ENCODE data around the gene KLHL7.

Gene KLHL7

DNA sequence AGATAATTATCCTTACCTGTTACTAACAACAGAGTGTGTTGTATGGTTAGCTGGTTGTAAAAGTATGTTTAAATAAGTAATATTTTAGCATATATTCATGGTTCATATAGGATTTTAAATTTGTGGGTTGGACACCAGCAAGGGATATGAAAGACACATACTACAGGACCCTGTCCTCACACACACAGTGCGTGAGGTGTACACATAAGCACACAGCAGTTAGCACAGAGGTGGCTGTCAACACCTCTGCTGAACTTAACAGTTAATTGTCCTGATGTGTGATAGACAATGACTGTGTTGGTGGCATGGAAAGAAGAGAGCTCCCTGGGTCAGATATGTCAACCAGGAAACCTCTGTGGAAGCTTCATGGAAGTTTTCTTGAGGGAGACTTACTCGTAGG, 53.0 kb downstream of the KLHL7 start:
- Histone ChIP-seq H3K27me3 (ENCODE audit: insufficient read depth, low read length) (no peaks in the 10 kb centered on the region), H2BK120ac (ENCODE audit: insufficient read depth, low read length, poor library complexity) (no peak overlapping the region), H4K8ac (ENCODE audit: low read depth, low read length) (no peak overlapping the region), H2BK12ac (ENCODE audit: low read length) (no peak overlapping the region), H3K9me3 (ENCODE audit: insufficient read depth, low read depth, low read length) (no peaks in the 10 kb centered on the region), H3K4me3 (ENCODE audit: low read depth, low read length) (no peak overlapping the region), H3K4me2 (ENCODE audit: low read length) (no peak overlapping the region), H3K79me2 (ENCODE audit: control insufficient read depth, insufficient read depth, low read length, poor library complexity) (no peaks in the 10 kb centered on the region), H3K18ac (ENCODE audit: low read length) (no peak overlapping the region), H2AK5ac (ENCODE audit: low read length) (no peak overlapping the region), H3K36me3 (ENCODE audit: control insufficient read depth in 1 of 2, insufficient read depth in 2 of 2, low read length in 2 of 2) (peaks cover 0 to 3% of the 10 kb centered on the region in 2 experiments), H4K91ac (ENCODE audit: low read depth, low read length) (no peak overlapping the region), H3K4ac (ENCODE audit: low read depth, low read length) (no peak overlapping the region), H3K79me1 (ENCODE audit: low read length) (no peaks in the 10 kb centered on the region), H3K27ac (ENCODE audit: low read depth, low read length) (no peak overlapping the region), H3K23ac (ENCODE audit: low read length) (no peak overlapping the region), H4K12ac (ENCODE audit: low read depth, low read length) (no peak overlapping the region), H3K4me1 (ENCODE audit: control insufficient read depth in 1 of 2, insufficient read depth in 2 of 2, low read length in 2 of 2) (no peaks in the 10 kb centered on the region), H2AFZ (ENCODE audit: insufficient read depth, low read length, poor library complexity) (no peak overlapping the region), H3K9ac (ENCODE audit: low read length) (no peak overlapping the region), H3K14ac (ENCODE audit: low read length) (no peak overlapping the region), H2BK5ac (ENCODE audit: low read depth, low read length, poor library complexity) (no peak overlapping the region)
- DNase-seq = no peak
- no CpG with 5 or more reads among the region's 2 CpGs for WGBS (ENCODE audit: extremely low coverage, insufficient coverage, insufficient read length)

DNA sequence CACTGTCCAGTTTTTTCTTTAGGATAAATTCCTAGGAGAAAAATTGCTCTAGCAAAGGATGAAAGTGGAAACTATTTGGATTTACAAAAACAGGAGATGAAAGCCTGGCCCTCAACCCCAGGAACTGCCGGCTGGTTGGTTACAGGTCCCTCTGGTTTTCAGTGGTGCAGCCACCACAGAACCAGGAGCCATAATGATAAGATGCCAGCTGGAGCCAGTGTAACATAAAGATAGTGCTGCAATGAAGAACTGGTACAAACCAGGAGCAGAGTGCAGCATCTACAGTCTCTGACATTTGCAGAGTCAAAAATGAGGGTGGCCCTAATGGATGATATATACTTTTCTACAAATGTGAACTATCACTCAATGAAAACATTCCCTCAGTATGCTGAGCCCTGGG, 55.9 kb downstream of the KLHL7 start:
- no peak overlapping the region for H2AK5ac ChIP-seq (ENCODE audit: low read length)
- no peak overlapping the region for H3K4me2 ChIP-seq (ENCODE audit: low read length)
- H2BK5ac ChIP-seq (ENCODE audit: low read depth, low read length, poor library complexity) = no peak overlapping the region
- H3K4ac ChIP-seq (ENCODE audit: low read depth, low read length) = no peak overlapping the region
- no peaks in the 10 kb centered on the region for H3K9me3 ChIP-seq (ENCODE audit: insufficient read depth, low read depth, low read length)
- H4K91ac ChIP-seq (ENCODE audit: low read depth, low read length) = no peak overlapping the region
- no peak overlapping the region for H4K8ac ChIP-seq (ENCODE audit: low read depth, low read length)
- no peak overlapping the region for H3K4me3 ChIP-seq (ENCODE audit: low read depth, low read length)
- H3K4me1 ChIP-seq (ENCODE audit: control insufficient read depth in 1 of 2, insufficient read depth in 2 of 2, low read length in 2 of 2) = no peaks in the 10 kb centered on the region
- H2BK12ac ChIP-seq (ENCODE audit: low read length) = no peak overlapping the region
- no peak overlapping the region for H3K27ac ChIP-seq (ENCODE audit: low read depth, low read length)
- no peaks in the 10 kb centered on the region for H3K79me2 ChIP-seq (ENCODE audit: control insufficient read depth, insufficient read depth, low read length, poor library complexity)
- H3K79me1 ChIP-seq (ENCODE audit: low read length) = no peaks in the 10 kb centered on the region
- H4K12ac ChIP-seq (ENCODE audit: low read depth, low read length) = no peak overlapping the region
- no peak for DNase-seq
- no peak overlapping the region for H2AFZ ChIP-seq (ENCODE audit: insufficient read depth, low read length, poor library complexity)
- no peak overlapping the region for H3K14ac ChIP-seq (ENCODE audit: low read length)
- H3K23ac ChIP-seq (ENCODE audit: low read length) = no peak overlapping the region
- no peaks in the 10 kb centered on the region for H3K27me3 ChIP-seq (ENCODE audit: insufficient read depth, low read length)
- no CpG with 5 or more reads among the region's 1 CpG for WGBS (ENCODE audit: extremely low coverage, insufficient coverage, insufficient read length)
- no peak overlapping the region for H3K18ac ChIP-seq (ENCODE audit: low read length)
- no peak overlapping the region for H2BK120ac ChIP-seq (ENCODE audit: insufficient read depth, low read length, poor library complexity)
- H3K36me3 ChIP-seq (ENCODE audit: control insufficient read depth in 1 of 2, insufficient read depth in 2 of 2, low read length in 2 of 2) = peaks cover 0 to 5% of the 10 kb centered on the region in 2 experiments
- no peak overlapping the region for H3K9ac ChIP-seq (ENCODE audit: low read length)

DNA sequence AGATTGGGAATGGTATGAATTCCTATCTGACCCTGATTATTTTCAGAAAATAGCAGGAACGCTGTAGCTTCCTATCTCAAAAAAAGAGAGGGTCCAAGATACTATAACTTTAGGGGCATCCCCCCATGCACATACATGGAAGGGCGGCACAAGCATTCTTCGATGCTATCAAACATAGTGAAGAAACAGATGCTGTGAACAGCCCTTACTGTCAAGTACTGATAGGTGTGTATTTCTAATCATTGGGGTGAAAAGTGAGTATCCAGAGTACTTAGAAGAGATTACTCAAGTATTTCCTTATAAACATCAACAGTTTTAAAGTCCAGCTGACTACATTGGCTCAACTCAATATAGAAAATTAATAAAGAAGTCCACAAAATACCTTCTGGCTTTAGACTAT, 59.3 kb downstream of the KLHL7 start:
- H3K79me2 ChIP-seq (ENCODE audit: control insufficient read depth, insufficient read depth, low read length, poor library complexity) = no peaks in the 10 kb centered on the region
- H3K27ac ChIP-seq (ENCODE audit: low read depth, low read length) = no peak overlapping the region
- H4K8ac ChIP-seq (ENCODE audit: low read depth, low read length) = no peak overlapping the region
- WGBS (ENCODE audit: extremely low coverage, insufficient coverage, insufficient read length) = no CpG with 5 or more reads among the region's 3 CpGs
- H3K23ac ChIP-seq (ENCODE audit: low read length) = no peak overlapping the region
- no peaks in the 10 kb centered on the region for H3K27me3 ChIP-seq (ENCODE audit: insufficient read depth, low read length)
- no peak overlapping the region for H3K4ac ChIP-seq (ENCODE audit: low read depth, low read length)
- H3K36me3 ChIP-seq (ENCODE audit: control insufficient read depth in 1 of 2, insufficient read depth in 2 of 2, low read length in 2 of 2) = peaks cover 2% of the 10 kb centered on the region in 2 experiments
- H3K4me3 ChIP-seq (ENCODE audit: low read depth, low read length) = no peak overlapping the region
- H2AK5ac ChIP-seq (ENCODE audit: low read length) = no peak overlapping the region
- no peaks in the 10 kb centered on the region for H3K4me1 ChIP-seq (ENCODE audit: control insufficient read depth in 1 of 2, insufficient read depth in 2 of 2, low read length in 2 of 2)
- no peak overlapping the region for H3K14ac ChIP-seq (ENCODE audit: low read length)
- H3K18ac ChIP-seq (ENCODE audit: low read length) = no peak overlapping the region
- H3K9me3 ChIP-seq (ENCODE audit: insufficient read depth, low read depth, low read length) = no peaks in the 10 kb centered on the region
- H2BK5ac ChIP-seq (ENCODE audit: low read depth, low read length, poor library complexity) = no peak overlapping the region
- H3K9ac ChIP-seq (ENCODE audit: low read length) = no peak overlapping the region
- no peak overlapping the region for H4K91ac ChIP-seq (ENCODE audit: low read depth, low read length)
- H2AFZ ChIP-seq (ENCODE audit: insufficient read depth, low read length, poor library complexity) = no peak overlapping the region
- no peak overlapping the region for H2BK12ac ChIP-seq (ENCODE audit: low read length)
- no peak overlapping the region for H2BK120ac ChIP-seq (ENCODE audit: insufficient read depth, low read length, poor library complexity)
- no peaks in the 10 kb centered on the region for H3K79me1 ChIP-seq (ENCODE audit: low read length)
- DNase-seq = no peak
- H3K4me2 ChIP-seq (ENCODE audit: low read length) = no peak overlapping the region
- H4K12ac ChIP-seq (ENCODE audit: low read depth, low read length) = no peak overlapping the region

DNA sequence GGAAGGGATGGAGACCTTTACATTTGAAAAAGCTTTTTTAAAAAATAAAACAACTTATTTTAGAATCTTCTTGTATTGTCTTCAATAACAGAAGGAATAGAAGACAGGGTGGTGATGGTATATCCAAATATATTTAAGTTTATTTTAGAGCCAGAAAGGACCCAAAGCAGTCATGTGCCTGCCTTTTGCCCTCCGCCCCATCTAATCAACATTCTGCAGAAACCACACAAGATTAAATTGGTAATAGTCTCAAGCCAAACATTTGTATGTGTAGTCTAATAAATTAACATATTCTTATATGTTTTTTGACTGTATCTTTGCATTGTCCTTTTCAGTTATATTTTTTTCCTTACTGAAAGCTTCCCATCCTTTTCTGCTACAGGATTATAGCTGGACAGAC, 59.7 kb downstream of the KLHL7 start:
- H3K9ac ChIP-seq (ENCODE audit: low read length) = no peak overlapping the region
- no peak for DNase-seq
- no peak overlapping the region for H2BK5ac ChIP-seq (ENCODE audit: low read depth, low read length, poor library complexity)
- H3K79me2 ChIP-seq (ENCODE audit: control insufficient read depth, insufficient read depth, low read length, poor library complexity) = no peaks in the 10 kb centered on the region
- no peak overlapping the region for H3K14ac ChIP-seq (ENCODE audit: low read length)
- no peak overlapping the region for H4K12ac ChIP-seq (ENCODE audit: low read depth, low read length)
- no peak overlapping the region for H3K27ac ChIP-seq (ENCODE audit: low read depth, low read length)
- no peak overlapping the region for H2BK12ac ChIP-seq (ENCODE audit: low read length)
- WGBS (ENCODE audit: extremely low coverage, insufficient coverage, insufficient read length) = no CpG with 5 or more reads among the region's 1 CpG
- H4K8ac ChIP-seq (ENCODE audit: low read depth, low read length) = no peak overlapping the region
- H2AFZ ChIP-seq (ENCODE audit: insufficient read depth, low read length, poor library complexity) = no peak overlapping the region
- H3K4me1 ChIP-seq (ENCODE audit: control insufficient read depth in 1 of 2, insufficient read depth in 2 of 2, low read length in 2 of 2) = no peaks in the 10 kb centered on the region
- peaks cover 2% of the 10 kb centered on the region in 2 experiments for H3K36me3 ChIP-seq (ENCODE audit: control insufficient read depth in 1 of 2, insufficient read depth in 2 of 2, low read length in 2 of 2)
- no peak overlapping the region for H3K4ac ChIP-seq (ENCODE audit: low read depth, low read length)
- no peak overlapping the region for H2BK120ac ChIP-seq (ENCODE audit: insufficient read depth, low read length, poor library complexity)
- H3K79me1 ChIP-seq (ENCODE audit: low read length) = no peaks in the 10 kb centered on the region
- no peaks in the 10 kb centered on the region for H3K9me3 ChIP-seq (ENCODE audit: insufficient read depth, low read depth, low read length)
- no peak overlapping the region for H3K4me3 ChIP-seq (ENCODE audit: low read depth, low read length)
- H3K23ac ChIP-seq (ENCODE audit: low read length) = no peak overlapping the region
- H3K18ac ChIP-seq (ENCODE audit: low read length) = no peak overlapping the region
- no peak overlapping the region for H3K4me2 ChIP-seq (ENCODE audit: low read length)
- H3K27me3 ChIP-seq (ENCODE audit: insufficient read depth, low read length) = no peaks in the 10 kb centered on the region
- no peak overlapping the region for H2AK5ac ChIP-seq (ENCODE audit: low read length)
- no peak overlapping the region for H4K91ac ChIP-seq (ENCODE audit: low read depth, low read length)
